Measurements from ENCODE around the gene PDE4A.

- TF ChIP-seq EZH2phosphoT487 (IDR thresholded peaks at IDR 0.05; ENCODE audit: insufficient read depth, low read depth) = no peak
- TF ChIP-seq EZH2 (IDR thresholded peaks at IDR 0.05; ENCODE audit: insufficient read depth, poor library complexity, severe bottlenecking) = no peak
Observed at GRCh38 chr19:10516671-10517286, 96.4 kb downstream of the PDE4A start.
